ENCODE measurements around the gene ERCC6L2. TPM values are rescaled to one million over a fixed set of nuclear protein-coding genes. Genes with fewer than 3 reads are reported as not detected.

ERCC6L2 gene
- total and polyA plus RNA-seq, 8 donors, result 28.0 to 58.6 (median 53.3) TPM

DNA sequence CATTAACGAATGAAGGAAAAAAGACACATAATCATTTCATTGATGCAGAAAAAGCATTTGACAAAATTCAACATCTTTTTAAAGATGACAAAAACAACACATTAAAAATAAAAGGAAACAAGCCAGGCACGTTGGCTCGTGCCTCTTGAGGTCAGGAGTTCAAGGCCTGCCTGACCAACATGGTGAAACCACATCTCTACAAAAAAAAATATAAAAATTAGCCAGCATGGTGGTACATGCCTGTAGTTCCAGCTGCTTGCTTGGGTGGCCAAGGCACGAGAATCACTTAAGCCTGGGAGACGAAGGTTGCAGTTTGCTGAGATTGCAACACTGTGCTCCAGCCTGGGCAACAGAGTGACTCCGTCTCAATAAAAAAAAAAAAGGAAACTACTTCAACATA is 77.0 kb downstream of the ERCC6L2 start:
- TF ChIP-seq, protein P1, sequence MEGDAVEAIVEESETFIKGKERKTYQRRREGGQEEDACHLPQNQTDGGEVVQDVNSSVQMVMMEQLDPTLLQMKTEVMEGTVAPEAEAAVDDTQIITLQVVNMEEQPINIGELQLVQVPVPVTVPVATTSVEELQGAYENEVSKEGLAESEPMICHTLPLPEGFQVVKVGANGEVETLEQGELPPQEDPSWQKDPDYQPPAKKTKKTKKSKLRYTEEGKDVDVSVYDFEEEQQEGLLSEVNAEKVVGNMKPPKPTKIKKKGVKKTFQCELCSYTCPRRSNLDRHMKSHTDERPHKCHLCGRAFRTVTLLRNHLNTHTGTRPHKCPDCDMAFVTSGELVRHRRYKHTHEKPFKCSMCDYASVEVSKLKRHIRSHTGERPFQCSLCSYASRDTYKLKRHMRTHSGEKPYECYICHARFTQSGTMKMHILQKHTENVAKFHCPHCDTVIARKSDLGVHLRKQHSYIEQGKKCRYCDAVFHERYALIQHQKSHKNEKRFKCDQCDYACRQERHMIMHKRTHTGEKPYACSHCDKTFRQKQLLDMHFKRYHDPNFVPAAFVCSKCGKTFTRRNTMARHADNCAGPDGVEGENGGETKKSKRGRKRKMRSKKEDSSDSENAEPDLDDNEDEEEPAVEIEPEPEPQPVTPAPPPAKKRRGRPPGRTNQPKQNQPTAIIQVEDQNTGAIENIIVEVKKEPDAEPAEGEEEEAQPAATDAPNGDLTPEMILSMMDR (IDR thresholded peaks at IDR 0.05), result no peak
- no peaks in the 10 kb centered on the region for H3K4me1 ChIP-seq
- intact Hi-C loops (cut with DNase I), result no loop called here
- H3K36me3 ChIP-seq, result peaks cover 0 to 33% of the 10 kb centered on the region in 2 donors
- no peak for ATAC-seq
- DNase-seq, result peak in 1 of 4 donors; percentile 27
- H3K27me3 ChIP-seq, result no peaks in the 10 kb centered on the region
- no peak overlapping the region for H3K27ac ChIP-seq
- H3K9me3 ChIP-seq, result peaks cover 0 to 15% of the 10 kb centered on the region in 2 donors
- no peak overlapping the region for H3K4me3 ChIP-seq

DNA sequence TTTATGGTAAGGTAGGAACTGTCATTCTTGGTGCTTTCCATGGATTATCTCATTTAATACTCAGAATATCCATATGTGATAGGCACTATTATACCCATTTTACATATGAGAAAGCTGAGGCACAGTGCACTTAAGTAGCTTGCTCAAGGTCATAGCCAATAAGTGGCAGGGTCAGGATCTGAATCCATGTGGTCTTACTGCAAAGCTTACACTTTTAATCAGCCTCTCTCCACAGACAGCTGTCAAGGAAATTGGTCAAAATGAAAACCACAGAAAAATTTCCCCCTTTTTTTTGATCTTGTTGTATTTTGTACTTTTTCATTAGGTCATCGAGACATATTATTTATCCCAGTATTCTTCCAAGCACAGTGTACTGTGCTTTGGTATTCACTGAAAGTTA is 78.5 kb downstream of the ERCC6L2 start:
- H3K36me3 ChIP-seq, result peaks cover 0 to 32% of the 10 kb centered on the region in 2 donors
- no peaks in the 10 kb centered on the region for H3K27me3 ChIP-seq
- DNase-seq (no peak), ATAC-seq (no peak)
- no peaks in the 10 kb centered on the region for H3K4me1 ChIP-seq
- TF ChIP-seq, protein P1 (IDR thresholded peaks at IDR 0.05), result no peak
- intact Hi-C loops (cut with DNase I), result no loop called here
- no peak overlapping the region for H3K4me3 ChIP-seq
- peaks cover 0 to 13% of the 10 kb centered on the region in 2 donors for H3K9me3 ChIP-seq
- no peak overlapping the region for H3K27ac ChIP-seq

DNA sequence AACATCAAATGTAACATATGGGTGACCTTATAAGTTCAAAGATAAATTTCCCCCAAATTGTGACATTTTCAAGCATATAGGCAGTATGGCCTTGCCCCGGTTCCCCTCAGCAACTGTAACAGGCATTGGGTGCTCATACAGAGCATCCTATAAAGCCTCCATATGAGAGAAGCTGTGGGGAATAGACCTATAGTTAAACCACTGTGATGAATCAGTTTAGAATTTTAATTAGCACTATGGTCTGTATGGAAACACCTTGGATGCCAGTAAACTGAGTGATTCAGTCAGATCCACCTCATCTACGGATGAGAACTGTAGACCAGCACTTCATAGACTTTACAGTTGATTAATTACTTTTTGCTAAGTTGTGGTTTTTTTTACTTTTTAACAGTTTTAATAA is 79.4 kb downstream of the ERCC6L2 start:
- Histone ChIP-seq H3K9me3 (peaks cover 0 to 13% of the 10 kb centered on the region in 2 donors), H3K36me3 (peaks cover 0 to 32% of the 10 kb centered on the region in 2 donors), H3K27ac (no peak overlapping the region), H3K4me3 (no peak overlapping the region), H3K4me1 (no peaks in the 10 kb centered on the region), H3K27me3 (no peaks in the 10 kb centered on the region)
- intact Hi-C loops (cut with DNase I), result no loop called here
- ATAC-seq, result no peak
- TF ChIP-seq, protein P1 (IDR thresholded peaks at IDR 0.05), result no peak
- no peak for DNase-seq

DNA sequence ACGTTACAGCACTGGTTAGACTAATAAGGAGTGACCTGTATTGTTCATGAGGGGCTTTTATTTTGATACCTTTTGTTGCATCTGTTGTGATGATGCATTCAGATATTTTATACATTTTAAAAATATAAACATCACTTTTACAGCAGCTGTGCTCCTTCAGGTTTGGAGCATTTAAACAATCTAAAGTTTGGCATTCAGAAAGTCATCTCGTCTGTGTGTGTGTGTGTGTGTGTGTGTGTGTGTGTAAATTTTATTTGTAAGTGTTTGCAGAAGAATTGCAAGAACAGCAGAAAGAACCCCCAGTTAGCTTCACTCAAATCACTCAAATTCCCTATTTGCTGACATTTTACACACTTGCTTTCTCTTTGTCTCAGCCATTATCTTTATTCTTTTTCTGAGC is 87.4 kb downstream of the ERCC6L2 start:
- Histone ChIP-seq H3K27me3 (no peaks in the 10 kb centered on the region), H3K27ac (no peak overlapping the region), H3K9me3 (peaks cover 0 to 2% of the 10 kb centered on the region in 2 donors), H3K4me1 (no peaks in the 10 kb centered on the region), H3K36me3 (no peaks in the 10 kb centered on the region), H3K4me3 (no peak overlapping the region)
- DNase-seq (peak in 2 of 4 donors; percentile 69 to 70), ATAC-seq (no peak)
- intact Hi-C loops (cut with DNase I), result no loop called here
- TF ChIP-seq, protein P1 (IDR thresholded peaks at IDR 0.05), result no peak

DNA sequence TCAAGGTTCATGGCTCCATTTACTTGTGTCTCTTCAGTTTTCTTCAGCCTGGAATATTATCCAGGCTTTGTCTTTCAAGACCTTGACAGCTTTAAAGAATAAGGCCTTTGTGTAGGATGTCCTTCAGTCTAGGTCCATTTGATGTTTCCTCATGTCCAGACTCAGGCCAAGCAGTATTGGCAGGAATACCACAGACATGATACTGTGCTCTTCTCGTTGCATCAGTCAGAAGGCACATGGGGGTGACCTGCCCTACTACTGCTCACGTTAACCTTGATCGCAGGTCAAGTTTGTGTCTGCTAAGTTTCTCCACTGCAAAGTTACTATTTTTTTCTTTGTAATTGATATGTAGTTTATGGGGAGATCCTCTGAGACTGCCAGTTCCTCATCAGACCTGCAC is 88.2 kb downstream of the ERCC6L2 start:
- ATAC-seq, result no peak
- no peak overlapping the region for H3K4me3 ChIP-seq
- intact Hi-C loops (cut with DNase I), result no loop called here
- H3K4me1 ChIP-seq, result no peaks in the 10 kb centered on the region
- H3K36me3 ChIP-seq, result no peaks in the 10 kb centered on the region
- H3K27me3 ChIP-seq, result no peaks in the 10 kb centered on the region
- DNase-seq, result no peak
- no peak overlapping the region for H3K27ac ChIP-seq
- no peaks in the 10 kb centered on the region for H3K9me3 ChIP-seq
- TF ChIP-seq, protein P1 (IDR thresholded peaks at IDR 0.05), result no peak
